Measurements from ENCODE around the gene PSTPIP1.
"Not testable (repeated sequence)": the region's sequence is repeated elsewhere in the genome, so short reads cannot be mapped to it uniquely, and the experiment has no call there.

PSTPIP1 gene

DNA sequence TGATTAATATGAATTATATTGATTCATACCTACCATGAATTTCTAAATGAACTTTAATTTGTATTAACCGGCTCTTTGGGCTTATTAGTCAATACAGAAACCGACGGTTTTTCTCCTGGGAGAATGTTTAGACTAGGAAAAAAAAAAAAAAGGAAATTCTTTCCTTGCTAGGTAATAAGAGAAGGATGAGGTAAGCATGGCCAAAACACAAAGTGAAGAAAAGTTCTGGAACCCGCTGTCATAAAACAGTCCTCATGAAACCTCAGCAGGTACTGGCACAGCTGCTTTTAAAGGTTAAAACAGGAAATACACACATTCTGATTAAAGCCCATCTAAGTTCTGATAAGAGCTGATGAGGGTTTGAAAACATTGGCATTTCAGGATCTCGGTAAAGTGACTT, 30.8 kb upstream of the PSTPIP1 start:
- TF ChIP-seq, protein P1, sequence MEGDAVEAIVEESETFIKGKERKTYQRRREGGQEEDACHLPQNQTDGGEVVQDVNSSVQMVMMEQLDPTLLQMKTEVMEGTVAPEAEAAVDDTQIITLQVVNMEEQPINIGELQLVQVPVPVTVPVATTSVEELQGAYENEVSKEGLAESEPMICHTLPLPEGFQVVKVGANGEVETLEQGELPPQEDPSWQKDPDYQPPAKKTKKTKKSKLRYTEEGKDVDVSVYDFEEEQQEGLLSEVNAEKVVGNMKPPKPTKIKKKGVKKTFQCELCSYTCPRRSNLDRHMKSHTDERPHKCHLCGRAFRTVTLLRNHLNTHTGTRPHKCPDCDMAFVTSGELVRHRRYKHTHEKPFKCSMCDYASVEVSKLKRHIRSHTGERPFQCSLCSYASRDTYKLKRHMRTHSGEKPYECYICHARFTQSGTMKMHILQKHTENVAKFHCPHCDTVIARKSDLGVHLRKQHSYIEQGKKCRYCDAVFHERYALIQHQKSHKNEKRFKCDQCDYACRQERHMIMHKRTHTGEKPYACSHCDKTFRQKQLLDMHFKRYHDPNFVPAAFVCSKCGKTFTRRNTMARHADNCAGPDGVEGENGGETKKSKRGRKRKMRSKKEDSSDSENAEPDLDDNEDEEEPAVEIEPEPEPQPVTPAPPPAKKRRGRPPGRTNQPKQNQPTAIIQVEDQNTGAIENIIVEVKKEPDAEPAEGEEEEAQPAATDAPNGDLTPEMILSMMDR (conservative IDR thresholded peaks at IDR 0.05; ENCODE audit: low read length): no peak
- TF ChIP-seq EZH2phosphoT487 (IDR thresholded peaks at IDR 0.05; ENCODE audit: borderline replicate concordance): no peak
- Histone ChIP-seq H3K9me3 (ENCODE audit: insufficient read depth, low read depth, low read length) (no peaks in the 10 kb centered on the region), H3K9ac (ENCODE audit: low read depth, low read length, poor library complexity, severe bottlenecking) (no peak overlapping the region), H3K27me3 (ENCODE audit: insufficient read depth, low read length, poor library complexity, severe bottlenecking) (no peaks in the 10 kb centered on the region), H4K20me1 (ENCODE audit: insufficient read depth, low read length, poor library complexity, severe bottlenecking) (no peaks in the 10 kb centered on the region), H3K4me3 (ENCODE audit: low read length, poor library complexity, severe bottlenecking) (no peak overlapping the region), H3K4me2 (ENCODE audit: low read depth, low read length, poor library complexity, severe bottlenecking) (peak overlapping the region; percentile 2), H3K9me2 (replicated peaks; ENCODE audit: low read depth, low read length) (no peaks in the 10 kb centered on the region), H3K79me2 (ENCODE audit: insufficient read depth, low read length) (no peaks in the 10 kb centered on the region), H2AFZ (ENCODE audit: low read length) (no peak overlapping the region), H3K36me3 (ENCODE audit: insufficient read depth, low read length) (no peaks in the 10 kb centered on the region), H3K4me1 (ENCODE audit: insufficient read depth, low read length, poor library complexity, severe bottlenecking) (peaks cover 7% of the 10 kb centered on the region), H3F3A (ENCODE audit: low read depth) (no peaks in the 10 kb centered on the region)

DNA sequence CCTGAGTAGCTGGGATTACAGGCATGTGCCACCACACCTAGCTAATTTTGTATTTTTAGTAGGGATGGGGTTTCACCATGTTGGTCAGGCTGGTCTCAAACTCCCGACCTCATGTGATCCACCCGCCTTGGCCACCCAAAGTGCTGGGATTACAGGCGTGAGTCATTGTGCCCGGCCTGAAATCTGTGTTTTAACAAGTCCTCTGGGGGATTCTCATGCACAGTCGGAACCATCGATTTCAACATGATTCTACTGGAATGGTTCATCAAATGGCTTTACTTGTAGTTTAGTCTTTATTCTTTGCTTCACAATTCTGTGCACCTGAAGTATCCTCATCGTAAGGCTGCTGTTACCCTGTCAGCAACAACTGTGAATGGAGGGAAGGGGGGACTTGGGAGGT, 28.9 kb upstream of the PSTPIP1 start:
- H3K9me3 ChIP-seq (ENCODE audit: insufficient read depth, low read depth, low read length); H4K20me1 ChIP-seq (ENCODE audit: insufficient read depth, low read length, poor library complexity, severe bottlenecking); H3K9me2 ChIP-seq (replicated peaks; ENCODE audit: low read depth, low read length); H3K36me3 ChIP-seq (ENCODE audit: insufficient read depth, low read length); H3K9ac ChIP-seq (ENCODE audit: low read depth, low read length, poor library complexity, severe bottlenecking); H3K27me3 ChIP-seq (ENCODE audit: insufficient read depth, low read length, poor library complexity, severe bottlenecking); H3K4me1 ChIP-seq (ENCODE audit: insufficient read depth, low read length, poor library complexity, severe bottlenecking); H3F3A ChIP-seq (ENCODE audit: low read depth); H2AFZ ChIP-seq (ENCODE audit: low read length); H3K79me2 ChIP-seq (ENCODE audit: insufficient read depth, low read length); H3K4me2 ChIP-seq (ENCODE audit: low read depth, low read length, poor library complexity, severe bottlenecking); H3K4me3 ChIP-seq (ENCODE audit: low read length, poor library complexity, severe bottlenecking): not testable (repeated sequence)

GRCh38 chr15:76967067-76967466, 27.9 kb upstream of the PSTPIP1 start:
- TF ChIP-seq, protein P1 (conservative IDR thresholded peaks at IDR 0.05; ENCODE audit: low read length): no peak
- TF ChIP-seq EZH2phosphoT487 (IDR thresholded peaks at IDR 0.05; ENCODE audit: borderline replicate concordance): no peak
- Histone ChIP-seq H3K9me3 (ENCODE audit: insufficient read depth, low read depth, low read length) (no peaks in the 10 kb centered on the region), H3K9ac (ENCODE audit: low read depth, low read length, poor library complexity, severe bottlenecking) (no peak overlapping the region), H3F3A (ENCODE audit: low read depth) (no peaks in the 10 kb centered on the region), H3K36me3 (ENCODE audit: insufficient read depth, low read length) (no peaks in the 10 kb centered on the region), H3K4me1 (ENCODE audit: insufficient read depth, low read length, poor library complexity, severe bottlenecking) (peaks cover 7% of the 10 kb centered on the region), H4K20me1 (ENCODE audit: insufficient read depth, low read length, poor library complexity, severe bottlenecking) (no peaks in the 10 kb centered on the region), H2AFZ (ENCODE audit: low read length) (no peak overlapping the region), H3K79me2 (ENCODE audit: insufficient read depth, low read length) (no peaks in the 10 kb centered on the region), H3K4me2 (ENCODE audit: low read depth, low read length, poor library complexity, severe bottlenecking) (no peak overlapping the region), H3K4me3 (ENCODE audit: low read length, poor library complexity, severe bottlenecking) (no peak overlapping the region), H3K9me2 (replicated peaks; ENCODE audit: low read depth, low read length) (no peaks in the 10 kb centered on the region), H3K27me3 (ENCODE audit: insufficient read depth, low read length, poor library complexity, severe bottlenecking) (no peaks in the 10 kb centered on the region)

DNA sequence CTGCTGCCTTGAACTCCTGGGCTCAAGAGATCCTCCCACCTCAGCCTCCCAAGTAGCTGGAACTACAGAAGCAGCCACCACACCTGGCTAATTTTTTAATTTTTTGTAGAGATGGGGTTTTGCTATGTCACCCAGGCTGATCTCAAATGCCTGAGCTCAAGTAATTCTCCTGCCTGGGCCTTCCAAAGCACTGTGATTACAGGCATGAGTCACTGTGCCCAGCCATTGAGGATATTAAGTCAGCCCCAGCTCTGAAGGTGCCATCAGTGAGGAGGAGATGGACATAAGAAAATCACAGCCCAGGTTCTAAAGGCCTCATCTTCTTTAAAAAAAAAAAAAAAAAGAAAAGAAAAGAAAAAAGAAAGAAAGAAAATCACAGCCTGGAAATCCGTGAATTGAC, 26.6 kb upstream of the PSTPIP1 start:
- no peak for TF ChIP-seq EZH2phosphoT487 (IDR thresholded peaks at IDR 0.05; ENCODE audit: borderline replicate concordance)
- TF ChIP-seq, protein P1 (conservative IDR thresholded peaks at IDR 0.05; ENCODE audit: low read length): no peak
- H2AFZ ChIP-seq (ENCODE audit: low read length): no peak overlapping the region
- H3K4me2 ChIP-seq (ENCODE audit: low read depth, low read length, poor library complexity, severe bottlenecking): no peak overlapping the region
- no peak overlapping the region for H3K9ac ChIP-seq (ENCODE audit: low read depth, low read length, poor library complexity, severe bottlenecking)
- no peaks in the 10 kb centered on the region for H3K79me2 ChIP-seq (ENCODE audit: insufficient read depth, low read length)
- no peaks in the 10 kb centered on the region for H3K36me3 ChIP-seq (ENCODE audit: insufficient read depth, low read length)
- H3K27me3 ChIP-seq (ENCODE audit: insufficient read depth, low read length, poor library complexity, severe bottlenecking): no peaks in the 10 kb centered on the region
- no peaks in the 10 kb centered on the region for H3F3A ChIP-seq (ENCODE audit: low read depth)
- H3K4me1 ChIP-seq (ENCODE audit: insufficient read depth, low read length, poor library complexity, severe bottlenecking): peaks cover 7% of the 10 kb centered on the region
- no peak overlapping the region for H3K4me3 ChIP-seq (ENCODE audit: low read length, poor library complexity, severe bottlenecking)
- no peaks in the 10 kb centered on the region for H4K20me1 ChIP-seq (ENCODE audit: insufficient read depth, low read length, poor library complexity, severe bottlenecking)
- H3K9me2 ChIP-seq (replicated peaks; ENCODE audit: low read depth, low read length): no peaks in the 10 kb centered on the region
- no peaks in the 10 kb centered on the region for H3K9me3 ChIP-seq (ENCODE audit: insufficient read depth, low read depth, low read length)
